HG03175 (cell line): ENCODE data around the gene NDC1.
"Not testable (repeated sequence)": the region's sequence is repeated elsewhere in the genome, so short reads cannot be mapped to it uniquely, and the experiment has no call there.

Experiments
- ATAC-seq: cut with Tn5 transposase; IDR thresholded peaks from one replicate; pipeline ENCODE4 v1.9.1; 2021; ENCODE audit warnings: mild to moderate bottlenecking, moderate library complexity; ENCODE audit not compliant: unreplicated experiment

Gene NDC1

GRCh38 chr1:53826367-53826766 lies 11.7 kb downstream of the NDC1 start:
- ATAC-seq: no peak

- ATAC-seq: no peak
These were observed 12.8 kb downstream of the NDC1 start for GRCh38 chr1:53825306-53825705.

DNA sequence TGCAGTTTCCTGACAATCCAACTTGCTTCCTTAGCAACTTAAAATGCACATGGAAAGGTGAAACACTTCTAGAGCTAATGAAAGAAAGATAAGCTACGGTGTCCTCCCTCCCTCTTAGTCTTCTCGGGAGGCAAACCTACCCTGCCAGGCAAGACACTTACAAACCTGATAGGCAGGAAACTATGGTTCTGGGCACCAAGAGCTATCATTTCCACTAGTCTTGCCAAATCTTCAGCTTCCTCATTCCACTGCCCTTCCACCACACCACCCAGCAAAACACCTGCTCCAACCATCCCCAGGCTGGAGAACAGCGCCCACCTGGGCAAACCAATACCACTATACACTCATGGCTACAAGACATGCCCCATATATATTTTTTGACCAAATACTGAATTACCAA lies 15.2 kb downstream of the NDC1 start:
- ATAC-seq: no peak

DNA sequence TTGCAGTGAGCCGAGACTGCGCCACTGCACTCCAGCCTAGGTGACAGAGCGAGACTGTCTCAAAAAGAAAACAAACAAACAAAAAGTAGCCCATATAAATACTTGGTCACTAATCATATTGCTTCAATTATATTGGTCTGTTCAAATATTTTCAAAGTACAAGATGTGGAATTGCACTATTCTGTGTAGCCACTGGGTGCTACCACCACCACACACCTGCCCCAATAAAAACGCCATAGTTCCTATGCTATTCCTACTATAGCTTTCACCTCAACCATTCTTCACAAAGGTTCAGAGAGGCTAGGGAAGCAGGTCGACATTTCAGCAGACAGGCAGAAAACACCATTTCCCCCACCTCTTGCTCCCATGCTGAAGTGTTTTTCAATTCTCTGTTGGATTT lies 16.7 kb downstream of the NDC1 start:
- no peak for ATAC-seq

- ATAC-seq: no peak
These were observed 18.7 kb downstream of the NDC1 start for GRCh38 chr1:53819387-53819786.

GRCh38 chr1:53816584-53816983 lies 21.5 kb downstream of the NDC1 start:
- not testable (repeated sequence) for ATAC-seq

GRCh38 chr1:53815484-53815883 lies 22.6 kb downstream of the NDC1 start:
- ATAC-seq: not testable (repeated sequence)

GRCh38 chr1:53811414-53811851 lies 26.7 kb downstream of the NDC1 start:
- no peak for ATAC-seq

DNA sequence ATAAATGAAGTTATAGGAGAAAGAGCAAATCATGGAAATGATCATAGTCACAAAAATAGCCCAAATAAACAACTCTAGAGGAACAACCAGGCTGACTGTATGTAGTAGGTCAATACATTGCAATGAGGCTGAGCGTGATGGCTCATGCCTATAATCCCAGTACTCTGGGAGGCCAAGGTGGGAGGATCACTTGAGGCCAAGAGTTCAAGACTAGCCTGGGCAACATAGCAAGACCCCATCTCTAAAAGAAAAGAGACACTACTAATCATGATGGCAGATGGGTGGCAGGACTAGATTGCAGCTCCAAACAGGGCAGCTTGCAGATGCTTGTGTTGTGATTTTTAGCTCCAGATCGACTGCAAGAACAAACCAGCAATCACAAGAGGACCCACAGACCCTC lies 27.6 kb downstream of the NDC1 start:
- no peak for ATAC-seq

DNA sequence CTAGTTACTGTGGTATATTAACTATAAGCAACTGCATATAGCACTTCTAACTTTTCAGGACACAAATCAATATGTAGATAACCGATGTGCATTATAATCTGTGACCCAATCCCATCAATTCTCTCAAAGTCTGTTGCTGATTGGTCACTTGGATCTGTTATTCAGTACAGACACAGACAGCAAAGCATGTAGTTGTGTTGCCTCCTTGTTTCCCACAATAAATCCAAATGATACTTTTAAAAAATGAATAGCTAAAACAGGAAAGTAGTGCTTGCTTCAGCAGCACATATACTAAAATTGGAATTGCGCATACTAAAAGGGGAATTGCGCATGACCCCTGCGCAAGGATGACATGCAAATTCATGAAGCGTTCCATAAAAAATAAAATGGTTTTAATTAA lies 28.1 kb downstream of the NDC1 start:
- ATAC-seq: no peak

DNA sequence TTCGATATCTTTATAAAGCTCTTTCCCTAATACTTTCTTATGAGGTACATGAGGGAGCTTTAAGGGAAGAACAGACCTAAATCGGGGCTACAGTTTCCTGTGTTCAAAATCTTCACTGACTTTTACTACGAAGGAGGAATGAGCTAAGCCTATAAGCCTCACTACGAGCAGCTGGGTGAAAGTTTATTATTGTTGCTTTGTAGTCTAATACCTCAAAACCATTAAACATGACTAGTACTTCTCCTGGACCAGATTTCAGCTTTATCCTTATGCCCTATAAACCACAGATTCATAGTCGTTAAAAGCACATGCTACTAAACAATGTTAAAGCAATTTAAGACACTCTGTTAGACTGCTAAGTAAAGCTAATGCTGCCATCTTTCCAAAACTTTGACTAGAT lies 30.2 kb downstream of the NDC1 start:
- ATAC-seq: no peak

GRCh38 chr1:53804791-53805505 lies 33.1 kb downstream of the NDC1 start:
- no peak for ATAC-seq

- no peak for ATAC-seq
These were observed 33.9 kb downstream of the NDC1 start for GRCh38 chr1:53804181-53804580.

DNA sequence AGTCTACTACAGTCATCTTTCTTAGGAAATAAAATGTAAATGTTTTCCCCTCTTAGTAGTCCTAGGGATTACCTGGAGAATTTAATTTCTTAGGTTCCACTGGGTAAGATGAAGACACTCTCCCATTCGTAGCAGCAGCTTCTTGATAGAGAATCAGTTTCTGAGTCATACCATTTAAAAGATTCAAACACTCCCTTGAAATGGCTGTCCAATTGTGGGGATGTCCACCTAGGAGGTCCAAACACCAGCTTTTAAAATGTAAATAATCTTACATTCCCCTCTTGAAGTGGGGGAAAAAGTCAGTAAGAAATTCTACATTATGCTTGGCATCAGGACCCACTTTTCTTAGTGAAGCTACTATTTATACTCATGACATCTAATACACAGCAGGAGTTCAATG lies 37.5 kb downstream of the NDC1 start:
- no peak for ATAC-seq

GRCh38 chr1:53799141-53799540 lies 39.0 kb downstream of the NDC1 start:
- no peak for ATAC-seq

DNA sequence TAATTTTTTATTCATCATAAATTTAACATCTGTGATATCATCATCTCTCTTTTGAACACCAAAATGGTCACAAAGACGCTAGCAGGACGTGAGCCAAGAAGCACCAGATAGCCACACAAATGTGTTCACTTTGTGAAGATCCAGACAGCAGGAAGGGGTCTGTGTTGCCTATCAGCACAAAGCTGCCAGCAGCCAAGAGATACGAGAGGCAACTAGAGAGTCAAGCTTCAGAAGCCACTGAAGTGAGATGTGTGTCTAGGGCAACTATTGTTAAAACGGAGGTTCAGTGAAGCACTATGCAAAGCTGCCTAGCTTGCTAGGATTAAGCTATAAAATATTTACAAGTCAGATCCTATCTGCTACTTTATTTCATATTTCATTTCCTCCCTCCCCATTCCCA lies 45.3 kb downstream of the NDC1 start:
- no peak for ATAC-seq

DNA sequence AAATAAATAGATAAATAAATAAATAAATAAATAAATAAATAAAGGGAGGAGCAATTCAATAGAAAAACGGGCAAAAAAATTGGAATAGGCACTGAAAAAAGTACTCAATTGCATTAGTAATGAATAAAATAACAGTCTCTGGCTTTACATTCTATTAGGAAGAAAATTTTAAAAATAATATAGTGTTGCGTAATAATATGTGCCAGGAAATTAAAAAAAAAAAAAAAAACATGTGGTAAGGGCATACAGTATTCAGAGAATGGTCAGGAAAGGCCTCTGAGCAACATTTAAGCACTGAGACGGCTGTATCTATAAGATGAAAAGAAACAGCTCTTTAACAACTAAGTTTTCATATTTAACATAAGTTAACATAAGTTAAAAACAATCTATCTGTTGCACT lies 50.4 kb downstream of the NDC1 start:
- ATAC-seq: no peak

DNA sequence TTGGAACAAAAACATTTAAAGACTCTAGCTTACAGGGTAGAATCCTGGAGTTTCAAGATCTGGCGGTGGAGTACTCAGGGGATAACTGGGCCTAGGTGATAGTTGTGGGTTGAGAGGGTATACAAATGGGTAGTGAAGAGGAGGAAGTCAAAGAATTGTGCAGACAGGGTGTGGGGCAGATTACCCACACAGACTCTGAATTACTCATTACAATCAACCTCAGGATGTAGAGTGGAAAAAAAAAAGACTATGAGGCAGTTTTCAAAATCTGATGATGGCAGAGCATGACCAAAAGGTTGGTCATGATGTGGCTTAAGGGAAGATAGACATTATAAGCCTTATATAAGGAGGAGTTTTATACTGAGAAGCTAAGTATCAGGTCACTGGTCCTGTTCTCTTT lies 55.0 kb downstream of the NDC1 start:
- ATAC-seq: no peak

GRCh38 chr1:53781654-53782053 lies 56.4 kb downstream of the NDC1 start:
- no peak for ATAC-seq

GRCh38 chr1:53777272-53777671 lies 60.8 kb downstream of the NDC1 start:
- ATAC-seq: no peak

DNA sequence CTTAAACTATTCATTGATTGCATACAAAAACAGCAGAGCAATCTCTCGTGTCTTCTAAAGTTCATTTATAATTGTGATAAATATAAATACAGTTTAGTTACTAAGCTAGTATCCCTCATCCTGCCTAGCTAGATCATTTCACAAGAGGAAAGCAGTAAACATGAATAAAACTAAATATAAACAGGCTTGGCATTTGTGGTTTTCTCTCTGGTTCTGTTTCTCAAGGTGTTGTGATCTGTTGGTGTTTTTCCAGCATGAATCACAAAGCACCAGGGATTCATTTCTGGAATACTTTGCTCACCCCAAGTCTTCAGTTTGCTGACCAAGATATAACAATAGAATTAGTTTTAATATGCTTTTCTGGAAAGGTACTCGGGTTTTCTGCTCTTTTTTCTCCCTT lies 66.4 kb downstream of the NDC1 start:
- no peak for ATAC-seq

DNA sequence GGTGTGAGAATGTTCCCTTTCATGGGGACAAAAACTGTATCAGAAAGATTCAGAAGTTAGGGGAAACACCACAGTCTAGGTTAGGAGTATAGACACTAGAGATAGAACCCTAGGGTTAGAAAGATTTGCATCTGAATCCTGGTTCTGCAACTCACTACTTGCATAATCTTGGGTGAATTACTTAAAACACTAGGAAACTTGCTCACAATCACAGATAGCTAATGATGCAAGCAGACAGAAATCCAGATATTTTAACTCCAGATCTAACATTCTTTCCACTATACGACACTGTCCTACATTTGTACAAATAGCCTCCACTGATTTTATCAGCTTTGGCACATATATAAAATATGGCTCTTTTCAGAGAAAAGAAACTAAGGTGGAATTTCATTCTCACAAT lies 68.3 kb downstream of the NDC1 start:
- ATAC-seq: no peak

DNA sequence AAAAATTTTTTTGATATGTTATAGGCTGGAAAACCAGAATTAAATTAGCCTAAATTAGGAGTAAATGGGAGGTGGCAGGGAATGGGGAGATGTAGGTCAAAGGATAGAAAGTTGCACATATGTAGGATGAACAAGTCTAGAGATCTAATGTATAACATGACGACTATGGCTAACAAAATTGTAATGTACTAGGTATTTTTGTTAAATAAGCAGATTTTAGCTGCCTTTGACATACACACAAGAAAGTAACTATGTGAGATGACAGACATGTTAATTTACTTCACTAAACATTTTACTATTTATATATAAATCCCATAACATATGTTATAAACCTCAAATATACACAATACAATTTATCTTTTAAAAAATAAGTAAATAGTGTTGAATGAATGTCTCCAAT lies 68.9 kb downstream of the NDC1 start:
- ATAC-seq: no peak
